H7 (cell line): Measurements from ENCODE around the gene SEMA4C. TPM values are rescaled to one million over a fixed set of nuclear protein-coding genes. Genes with fewer than 3 reads are reported as not detected.

ENCODE experiments used
- DNase-seq: peaks from one replicate; pipeline ENCODE4 v3.0.0; 2012
- H3K27me3 ChIP-seq: 2 replicates; pipeline ENCODE4 v1.6.0; 2011; ENCODE audit warnings: mild to moderate bottlenecking, low read length; ENCODE audit not compliant: control insufficient read depth, insufficient read depth
- H3K36me3 ChIP-seq: replicated peaks from 2 replicates; pipeline ENCODE4 v1.5.1; 2011; ENCODE audit warnings: low read length; ENCODE audit not compliant: control insufficient read depth, insufficient read depth
- H3K4me3 ChIP-seq: 2 replicates; pipeline ENCODE4 v1.5.1; 2011; ENCODE audit warnings: low read depth, mild to moderate bottlenecking, control low read depth, low read length, moderate library complexity; ENCODE audit not compliant: insufficient read depth
- total RNA-seq: library from RNA; depleted of rRNA; stranded (reverse); fragments of >200 nt; shearing (Covaris generic); gene quantifications from 2 replicates; pipeline ENCODE4 v1.2.3, GENCODE V29; 2014

The SEMA4C gene
- total RNA-seq, 1 experiment from 2014 or later = 100 TPM

- Histone ChIP-seq H3K36me3 (peaks cover 31% of the 10 kb centered on the region), H3K27me3 (no peaks in the 10 kb centered on the region), H3K4me3 (no peak overlapping the region)
- no peak for DNase-seq
These were observed 45.6 kb downstream of the SEMA4C start for GRCh38 chr2:96824079-96824870.

- no peak overlapping the region for H3K4me3 ChIP-seq
- DNase-seq = no peak
- peaks cover 26% of the 10 kb centered on the region for H3K36me3 ChIP-seq
- H3K27me3 ChIP-seq = no peaks in the 10 kb centered on the region
These were observed 46.7 kb downstream of the SEMA4C start for GRCh38 chr2:96823198-96823597.

GRCh38 chr2:96822786-96823185 lies 47.1 kb downstream of the SEMA4C start:
- H3K27me3 ChIP-seq = no peaks in the 10 kb centered on the region
- no peak for DNase-seq
- no peak overlapping the region for H3K4me3 ChIP-seq
- H3K36me3 ChIP-seq = peaks cover 24% of the 10 kb centered on the region

- peaks cover 21% of the 10 kb centered on the region for H3K36me3 ChIP-seq
- no peak for DNase-seq
- H3K27me3 ChIP-seq = peaks cover 5% of the 10 kb centered on the region
- no peak overlapping the region for H3K4me3 ChIP-seq
These were observed 48.7 kb downstream of the SEMA4C start for GRCh38 chr2:96821113-96821675.

GRCh38 chr2:96819876-96820511 lies 49.9 kb downstream of the SEMA4C start:
- peak; percentile 72 for DNase-seq
- Histone ChIP-seq H3K36me3 (peaks cover 15% of the 10 kb centered on the region), H3K4me3 (no peak overlapping the region)

GRCh38 chr2:96819128-96819875 lies 50.6 kb downstream of the SEMA4C start:
- H3K27me3 ChIP-seq = peaks cover 5% of the 10 kb centered on the region
- no peak overlapping the region for H3K4me3 ChIP-seq
- peaks cover 14% of the 10 kb centered on the region for H3K36me3 ChIP-seq
- DNase-seq = no peak

More at GRCh38 chr2:96819876-96820511, 49.9 kb downstream of the SEMA4C start:
- peaks cover 5% of the 10 kb centered on the region for H3K27me3 ChIP-seq

- Histone ChIP-seq H3K4me3 (no peak overlapping the region), H3K36me3 (peaks cover 10% of the 10 kb centered on the region), H3K27me3 (peaks cover 5% of the 10 kb centered on the region)
- no peak for DNase-seq
These were observed 52.0 kb downstream of the SEMA4C start for GRCh38 chr2:96817882-96818281.

GRCh38 chr2:96816836-96817702 lies 52.8 kb downstream of the SEMA4C start:
- Histone ChIP-seq H3K4me3 (peak overlapping the region; percentile 77), H3K27me3 (peaks cover 5% of the 10 kb centered on the region), H3K36me3 (peaks cover 8% of the 10 kb centered on the region)
- DNase-seq = no peak

- H3K27me3 ChIP-seq = peaks cover 5% of the 10 kb centered on the region
- H3K4me3 ChIP-seq = peak within 1 kb of the TSS; percentile 77
- peak; percentile 100 for DNase-seq
- peaks cover 8% of the 10 kb centered on the region for H3K36me3 ChIP-seq
These were observed 53.6 kb downstream of the SEMA4C start, which contains the start of gene CNNM3 for GRCh38 chr2:96816127-96816835. CNNM3 (plus strand) TSS chr2:96816268; CDS start chr2:96816278, 10 bp downstream.

GRCh38 chr2:96815326-96816126 lies 54.4 kb downstream of the SEMA4C start:
- Histone ChIP-seq H3K36me3 (peaks cover 8% of the 10 kb centered on the region), H3K27me3 (peaks cover 5% of the 10 kb centered on the region), H3K4me3 (peak overlapping the region; percentile 62)
- DNase-seq = peak; percentile 77

- Histone ChIP-seq H3K36me3 (peaks cover 3% of the 10 kb centered on the region), H3K4me3 (no peak overlapping the region), H3K27me3 (peaks cover 5% of the 10 kb centered on the region)
- DNase-seq = no peak
These were observed 56.2 kb downstream of the SEMA4C start for GRCh38 chr2:96813656-96814055.

- no peak for DNase-seq
- no peak overlapping the region for H3K4me3 ChIP-seq
- H3K36me3 ChIP-seq = peaks cover 2% of the 10 kb centered on the region; the same call in 1 of the 2 replicates
- no peaks in the 10 kb centered on the region; the same call in 1 of the 2 replicates for H3K27me3 ChIP-seq
These were observed 58.0 kb downstream of the SEMA4C start for GRCh38 chr2:96811917-96812316.
